Heart left ventricle (tissue), 13 donors: ENCODE data around the gene HRAS.

Source experiments
- POLR2A ChIP-seq, 2 donors: fragments of 450-650 bp; IDR thresholded peaks; one replicate each; pipeline ENCODE4 v1.6.1; 2017; ENCODE audit warnings: antibody characterized with exemption in 2 of 2, mild to moderate bottlenecking in 2 of 2, moderate library complexity in 2 of 2
- TF ChIP-seq, protein P1 (sequence below), 12 donors: fragments of 200-600 bp; sonication (generic) in 4 of 12; IDR thresholded peaks; one replicate each; pipeline versions ENCODE4 v1.5.0 to v1.8.0; 2018 to 2022; ENCODE audit warnings: antibody characterized with exemption in 12 of 12, mild to moderate bottlenecking in 5 of 12
- donor health status: ischemic (EF 13 %, LVEDD 7.1; RV severe dilation, severe dysfunction).
- donor health status: DM: no; HTN: yes; CAD: no.
- donor health status: DM: no; HTN: no; CAD: no.
- donor health status: ischemic (EF 25% LVEDD 6.9; RV normal size, moderate dysfunction).
- donor health status: ischemic (EF 25% LVEDD 5.7; RV mildly dilated, moderate dysfunction).
- donor health status: ischemic (EF 35%, LVEDD 5.7; RV mildly dilated, moderate dysfunction).
- donor health status: nonischemic (EF 11% LVEDD 7.7; RV severe dilation, severe dysfunction).
- donor health status: DM: yes; HTN: yes; CAD: no.
- donor health status: PGD.
- donor health status: ischemic (EF 29% LVEDD 5.4; RV normal size, mild dysfunction).
- donor health status: nonischemic (EF 23%, LVEDD 6.1; RV moderate dilation, normal function).

DNA sequence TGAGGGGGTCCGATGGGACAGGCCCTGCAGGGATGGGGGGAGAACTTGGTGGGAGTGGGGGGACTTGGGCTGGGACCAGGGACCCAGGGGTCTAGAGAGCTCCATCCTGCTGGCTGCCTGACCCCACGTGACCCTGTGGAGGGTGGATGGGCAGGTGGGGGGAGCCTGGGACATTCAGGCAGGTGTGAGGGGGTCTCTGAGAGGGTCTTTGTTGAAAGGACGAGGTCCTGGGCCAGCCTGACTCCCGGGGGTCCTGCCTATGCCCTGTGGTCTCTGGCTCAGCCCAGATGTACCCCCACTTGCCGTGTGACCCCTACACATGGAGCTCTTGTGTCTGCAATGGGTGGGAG, 9.4 kb upstream of the HRAS start:
- no peak for TF ChIP-seq POLR2A (IDR thresholded peaks at IDR 0.05)
- TF ChIP-seq, protein P1, sequence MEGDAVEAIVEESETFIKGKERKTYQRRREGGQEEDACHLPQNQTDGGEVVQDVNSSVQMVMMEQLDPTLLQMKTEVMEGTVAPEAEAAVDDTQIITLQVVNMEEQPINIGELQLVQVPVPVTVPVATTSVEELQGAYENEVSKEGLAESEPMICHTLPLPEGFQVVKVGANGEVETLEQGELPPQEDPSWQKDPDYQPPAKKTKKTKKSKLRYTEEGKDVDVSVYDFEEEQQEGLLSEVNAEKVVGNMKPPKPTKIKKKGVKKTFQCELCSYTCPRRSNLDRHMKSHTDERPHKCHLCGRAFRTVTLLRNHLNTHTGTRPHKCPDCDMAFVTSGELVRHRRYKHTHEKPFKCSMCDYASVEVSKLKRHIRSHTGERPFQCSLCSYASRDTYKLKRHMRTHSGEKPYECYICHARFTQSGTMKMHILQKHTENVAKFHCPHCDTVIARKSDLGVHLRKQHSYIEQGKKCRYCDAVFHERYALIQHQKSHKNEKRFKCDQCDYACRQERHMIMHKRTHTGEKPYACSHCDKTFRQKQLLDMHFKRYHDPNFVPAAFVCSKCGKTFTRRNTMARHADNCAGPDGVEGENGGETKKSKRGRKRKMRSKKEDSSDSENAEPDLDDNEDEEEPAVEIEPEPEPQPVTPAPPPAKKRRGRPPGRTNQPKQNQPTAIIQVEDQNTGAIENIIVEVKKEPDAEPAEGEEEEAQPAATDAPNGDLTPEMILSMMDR (IDR thresholded peaks at IDR 0.05): no peak
